Parathyroid adenoma (tissue), 2 donors: Measurements from ENCODE around the gene LMO1.

Experiments used
- H2AFZ ChIP-seq: fragments of 300-600 bp; sonication (generic); one replicate; pipeline ENCODE4 v1.7.0; 2017; ENCODE audit warnings: antibody characterized with exemption, mild to moderate bottlenecking
- H3K27ac ChIP-seq: fragments of 300-600 bp; sonication (generic); one replicate; pipeline ENCODE4 v1.7.0; 2017
- H3K27me3 ChIP-seq: fragments of 300-600 bp; sonication (generic); one replicate; pipeline ENCODE4 v1.7.0; 2017; ENCODE audit warnings: low read length; ENCODE audit not compliant: control insufficient read depth, insufficient read depth
- H3K36me3 ChIP-seq: fragments of 300-600 bp; sonication (generic); one replicate; pipeline ENCODE4 v1.7.0; 2017; ENCODE audit warnings: low read length; ENCODE audit not compliant: control insufficient read depth, insufficient read depth
- H3K4me1 ChIP-seq: fragments of 300-600 bp; sonication (generic); one replicate; pipeline ENCODE4 v1.7.0; 2017; ENCODE audit warnings: control low read depth
- H3K4me2 ChIP-seq: fragments of 300-600 bp; sonication (generic); one replicate; pipeline ENCODE4 v1.7.0; 2017; ENCODE audit warnings: low read length
- H3K4me3 ChIP-seq: fragments of 300-600 bp; sonication (generic); one replicate; pipeline ENCODE4 v1.7.0; 2017; ENCODE audit warnings: low read depth, low read length
- H3K79me2 ChIP-seq: fragments of 300-600 bp; sonication (generic); one replicate; pipeline ENCODE4 v1.7.0; 2017; ENCODE audit warnings: control low read depth
- H3K9ac ChIP-seq: fragments of 300-600 bp; sonication (generic); one replicate; pipeline ENCODE4 v1.7.0; 2017; ENCODE audit warnings: mild to moderate bottlenecking
- H3K9me3 ChIP-seq: fragments of 300-600 bp; sonication (generic); one replicate; pipeline ENCODE4 v1.7.0; 2017; ENCODE audit warnings: low read length; ENCODE audit not compliant: control insufficient read depth
- CTCF ChIP-seq: fragments of 300-600 bp; sonication (generic); IDR thresholded peaks from one replicate; pipeline ENCODE4 v1.7.0; 2017; ENCODE audit warnings: antibody characterized with exemption, mild to moderate bottlenecking
- donor health status: primary hyperparathyroidism.

LMO1 gene

GRCh38 chr11:8293171-8293570, 29.5 kb upstream of the LMO1 start:
- no peak for TF ChIP-seq CTCF

GRCh38 chr11:8292351-8292750, 28.7 kb upstream of the LMO1 start:
- Histone ChIP-seq H3K36me3 (no peaks in the 10 kb centered on the region), H3K4me3 (no peak overlapping the region), H3K9me3 (no peaks in the 10 kb centered on the region), H3K79me2 (no peaks in the 10 kb centered on the region), H3K27me3 (no peaks in the 10 kb centered on the region), H3K27ac (no peak overlapping the region), H3K4me1 (no peaks in the 10 kb centered on the region), H3K9ac (no peak overlapping the region), H2AFZ (no peak overlapping the region), H3K4me2 (no peak overlapping the region)
- TF ChIP-seq CTCF: no peak

More at GRCh38 chr11:8293171-8293570, 29.5 kb upstream of the LMO1 start:
- no peaks in the 10 kb centered on the region for H3K9me3 ChIP-seq
- H3K79me2 ChIP-seq: no peaks in the 10 kb centered on the region
- no peak overlapping the region for H3K9ac ChIP-seq
- H3K4me2 ChIP-seq: no peak overlapping the region
- no peaks in the 10 kb centered on the region for H3K36me3 ChIP-seq
- H3K4me3 ChIP-seq: no peak overlapping the region
- H3K4me1 ChIP-seq: no peaks in the 10 kb centered on the region
- H2AFZ ChIP-seq: no peak overlapping the region
- H3K27me3 ChIP-seq: no peaks in the 10 kb centered on the region
- H3K27ac ChIP-seq: no peak overlapping the region

- Histone ChIP-seq H3K79me2 (no peaks in the 10 kb centered on the region), H3K36me3 (no peaks in the 10 kb centered on the region), H2AFZ (no peak overlapping the region), H3K4me2 (no peak overlapping the region), H3K4me1 (no peaks in the 10 kb centered on the region), H3K27ac (no peak overlapping the region), H3K4me3 (no peak overlapping the region), H3K9me3 (no peaks in the 10 kb centered on the region), H3K27me3 (no peaks in the 10 kb centered on the region), H3K9ac (no peak overlapping the region)
- no peak for TF ChIP-seq CTCF
Measured at GRCh38 chr11:8291421-8292350, 28.0 kb upstream of the LMO1 start.

- Histone ChIP-seq H3K9ac (no peak overlapping the region), H3K4me3 (no peak overlapping the region), H3K27ac (no peak overlapping the region), H3K27me3 (no peaks in the 10 kb centered on the region), H2AFZ (no peak overlapping the region), H3K36me3 (no peaks in the 10 kb centered on the region), H3K4me2 (no peak overlapping the region), H3K79me2 (no peaks in the 10 kb centered on the region), H3K9me3 (no peaks in the 10 kb centered on the region), H3K4me1 (no peaks in the 10 kb centered on the region)
- no peak for TF ChIP-seq CTCF
Measured at GRCh38 chr11:8290081-8290810, 26.6 kb upstream of the LMO1 start.
